ENCODE results near the gene BUD31. TPM values are rescaled to one million over a fixed set of nuclear protein-coding genes. Genes with fewer than 3 reads are reported as not detected.

The BUD31 gene
- total and polyA plus RNA-seq, 4 experiments from 2014 or later, result 60.0 to 175 (median 112) TPM

DNA sequence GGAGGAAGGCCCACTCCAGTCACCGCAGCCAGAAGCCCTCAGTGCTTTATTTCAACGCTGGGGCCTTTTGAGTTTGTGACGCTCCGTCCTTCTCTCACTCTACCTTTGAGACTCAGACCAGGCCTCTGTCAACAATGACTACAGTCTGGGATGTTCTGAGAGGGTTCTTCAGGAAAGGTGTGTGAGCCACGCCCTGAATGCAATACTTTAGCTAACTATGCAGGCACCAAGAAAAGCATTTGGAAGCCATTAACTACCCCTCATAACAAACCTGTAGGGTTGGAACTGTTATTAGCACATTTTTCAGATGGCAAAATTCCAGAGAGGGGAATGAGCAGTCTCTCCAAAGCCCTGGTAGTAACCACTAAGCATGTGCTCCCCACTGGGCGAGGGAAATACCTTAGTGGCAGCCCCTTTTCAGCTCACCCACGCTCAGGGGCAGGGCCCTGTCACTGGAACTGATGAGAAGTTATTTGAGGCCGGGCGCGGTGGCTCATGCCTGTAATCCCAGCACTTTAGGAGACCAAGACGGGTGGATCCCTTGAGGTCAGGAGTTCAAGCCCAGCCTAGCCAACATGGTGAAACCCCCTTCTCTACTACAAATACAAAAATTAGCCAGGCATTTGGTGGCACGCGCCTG, 39.9 kb upstream of the BUD31 start:
- no peak overlapping the region for H3K4me3 Mint-ChIP-seq
- DNase-seq, result no peak
- Histone ChIP-seq H3K36me3 (ENCODE audit: insufficient read depth, low read length) (peaks cover 18% of the 10 kb centered on the region), H3K27ac (ENCODE audit: low read depth, low read length) (no peak overlapping the region), H3K4me1 (ENCODE audit: insufficient read depth, low read length) (peaks cover 2% of the 10 kb centered on the region), H3K27me3 (ENCODE audit: insufficient read depth, low read length) (no peaks in the 10 kb centered on the region), H3K4me3 (ENCODE audit: low read length in 2 of 2) (no peak overlapping the region), H3K9me3 (ENCODE audit: control insufficient read depth in 1 of 2, low read length in 2 of 2) (no peaks in the 10 kb centered on the region)
- peak overlapping the region in 2 of 7 donors; percentile 38 to 57 for H3K27ac Mint-ChIP-seq
- H3K36me3 Mint-ChIP-seq, result peaks cover 12 to 30% of the 10 kb centered on the region in 2 donors
- intact Hi-C loops (cut with micrococcal nuclease), result no loop called here
- no peaks in the 10 kb centered on the region for H3K9me3 Mint-ChIP-seq
- no peaks in the 10 kb centered on the region for H3K27me3 Mint-ChIP-seq
- ChIA-PET CTCF (ENCODE audit: partially characterized antibody) (interaction anchor here (0.9 to 3.0 kb wide), 2 partner anchors 19 to 38 kb away, joined by 3 to 28 read pairs; no protein-coding TSS in a partner anchor), POLR2A (ENCODE audit: partially characterized antibody) (interaction anchor here (0.6 to 1.5 kb wide), 4 partner anchors 11 to 131 kb away, joined by 3 to 4 read pairs (median 4); partner anchors contain the start of gene ZNF394)
- peaks cover 1 to 10% (median 3%) of the 10 kb centered on the region in 4 donors for H3K4me1 Mint-ChIP-seq

DNA sequence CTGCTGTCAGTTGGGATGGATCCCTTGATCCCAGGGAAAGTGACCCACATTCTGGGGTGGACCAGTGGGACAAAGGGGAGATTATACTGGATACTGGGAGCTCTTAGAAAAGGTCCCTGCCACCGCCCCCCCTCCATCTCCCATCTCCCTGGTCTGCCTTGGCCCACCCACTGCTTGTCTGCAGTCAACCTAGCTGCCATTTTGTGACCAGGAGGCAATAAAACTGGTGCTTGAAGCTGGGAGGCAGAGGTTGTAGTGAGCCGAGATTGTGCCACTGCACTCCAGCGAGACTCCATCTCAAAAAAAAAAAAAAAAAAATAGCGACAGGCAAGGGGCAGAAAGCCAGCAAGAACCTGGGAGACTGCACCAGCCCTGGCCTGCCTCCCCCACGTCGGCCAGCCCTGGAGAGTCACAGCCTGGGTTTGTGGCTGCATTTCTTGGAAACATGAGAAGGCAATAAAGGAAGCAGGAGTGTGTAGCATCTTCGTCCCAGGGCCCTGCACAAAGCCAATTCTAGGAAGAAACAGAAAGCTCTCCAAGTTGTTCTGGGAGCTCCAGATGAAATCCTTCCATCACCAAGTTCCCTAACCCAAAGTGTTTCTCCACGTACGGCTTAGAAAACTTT, 38.9 kb upstream of the BUD31 start:
- ChIA-PET POLR2A (ENCODE audit: partially characterized antibody) (interaction anchor here (1.0 to 1.5 kb wide), 4 partner anchors 10 to 130 kb away, joined by 3 to 4 read pairs (median 4); partner anchors contain the start of genes BUD31, PDAP1 and ZNF394), CTCF (ENCODE audit: partially characterized antibody) (interaction anchor here (0.9 to 1.4 kb wide), 3 partner anchors 37 to 46 kb away, joined by 3 read pairs; partner anchors contain the start of genes BUD31 and PDAP1)
- no peak for DNase-seq
- Mint-ChIP-seq H3K36me3 (peaks cover 12 to 24% of the 10 kb centered on the region in 2 donors), H3K27me3 (no peaks in the 10 kb centered on the region), H3K4me1 (peaks cover 2 to 12% (median 3%) of the 10 kb centered on the region in 4 donors), H3K9me3 (no peaks in the 10 kb centered on the region), H3K4me3 (no peak overlapping the region), H3K27ac (peak overlapping the region in 1 of 7 donors; percentile 19)
- Histone ChIP-seq H3K4me3 (ENCODE audit: low read length in 2 of 2) (no peak overlapping the region), H3K36me3 (ENCODE audit: insufficient read depth, low read length) (peaks cover 14% of the 10 kb centered on the region), H3K4me1 (ENCODE audit: insufficient read depth, low read length) (peaks cover 3% of the 10 kb centered on the region), H3K9me3 (ENCODE audit: control insufficient read depth in 1 of 2, low read length in 2 of 2) (no peaks in the 10 kb centered on the region), H3K27ac (ENCODE audit: low read depth, low read length) (no peak overlapping the region), H3K27me3 (ENCODE audit: insufficient read depth, low read length) (no peaks in the 10 kb centered on the region)
- intact Hi-C loops (cut with micrococcal nuclease), result no loop called here

DNA sequence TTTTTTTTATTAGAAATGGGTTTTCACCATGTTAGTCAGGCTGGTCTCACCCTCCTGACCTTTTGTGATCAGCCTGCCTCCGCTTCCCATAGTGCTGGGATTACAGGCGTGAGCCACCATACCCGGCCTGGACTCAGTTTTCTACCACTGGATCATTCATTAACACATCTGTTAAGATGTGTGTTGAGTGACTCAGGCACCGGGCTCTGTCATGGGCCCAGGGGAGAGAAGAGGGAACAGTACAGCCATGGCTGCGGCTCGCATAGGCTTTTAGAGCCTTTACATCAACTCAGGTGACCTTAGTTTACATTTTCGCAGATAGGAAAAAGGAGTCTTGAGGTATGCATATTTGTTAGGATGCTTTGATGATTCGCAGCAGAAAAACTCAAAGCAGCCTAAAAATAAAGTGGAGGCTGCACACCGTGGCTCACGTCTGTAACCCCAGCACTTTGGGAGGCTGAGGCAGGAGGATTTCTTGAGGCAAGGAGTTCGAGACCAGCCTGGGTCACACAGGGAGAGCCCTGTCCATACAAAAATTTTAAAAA, 37.3 kb upstream of the BUD31 start:
- Mint-ChIP-seq H3K36me3 (peaks cover 5 to 20% of the 10 kb centered on the region in 2 donors), H3K4me3 (no peak overlapping the region), H3K9me3 (no peaks in the 10 kb centered on the region), H3K27me3 (no peaks in the 10 kb centered on the region), H3K27ac (peak overlapping the region in 4 of 7 donors; percentile 12 to 67 (median 44)), H3K4me1 (peaks cover 3 to 17% (median 8%) of the 10 kb centered on the region in 4 donors)
- H3K27me3 ChIP-seq (ENCODE audit: insufficient read depth, low read length), result no peaks in the 10 kb centered on the region
- H3K9me3 ChIP-seq (ENCODE audit: control insufficient read depth in 1 of 2, low read length in 2 of 2), result no peaks in the 10 kb centered on the region
- H3K4me1 ChIP-seq (ENCODE audit: insufficient read depth, low read length), result peaks cover 14% of the 10 kb centered on the region
- DNase-seq, result no peak
- H3K4me3 ChIP-seq (ENCODE audit: low read length in 2 of 2), result no peak overlapping the region
- POLR2A ChIA-PET (ENCODE audit: partially characterized antibody), result interaction anchor here (1.1 to 12.5 kb wide), 3 partner anchors 9 to 187 kb away, joined by 4 to 130 read pairs (median 6); partner anchors contain the start of genes BUD31, PDAP1 and ZNF655
- H3K36me3 ChIP-seq (ENCODE audit: insufficient read depth, low read length), result peaks cover 9% of the 10 kb centered on the region
- no peak overlapping the region for H3K27ac ChIP-seq (ENCODE audit: low read depth, low read length)
- CTCF ChIA-PET (ENCODE audit: partially characterized antibody), result interaction anchor here (1.0 to 1.5 kb wide), 2 partner anchors 9 to 15 kb away, joined by 3 to 4 read pairs; no protein-coding TSS in a partner anchor
- intact Hi-C loops (cut with micrococcal nuclease), result no loop called here

DNA sequence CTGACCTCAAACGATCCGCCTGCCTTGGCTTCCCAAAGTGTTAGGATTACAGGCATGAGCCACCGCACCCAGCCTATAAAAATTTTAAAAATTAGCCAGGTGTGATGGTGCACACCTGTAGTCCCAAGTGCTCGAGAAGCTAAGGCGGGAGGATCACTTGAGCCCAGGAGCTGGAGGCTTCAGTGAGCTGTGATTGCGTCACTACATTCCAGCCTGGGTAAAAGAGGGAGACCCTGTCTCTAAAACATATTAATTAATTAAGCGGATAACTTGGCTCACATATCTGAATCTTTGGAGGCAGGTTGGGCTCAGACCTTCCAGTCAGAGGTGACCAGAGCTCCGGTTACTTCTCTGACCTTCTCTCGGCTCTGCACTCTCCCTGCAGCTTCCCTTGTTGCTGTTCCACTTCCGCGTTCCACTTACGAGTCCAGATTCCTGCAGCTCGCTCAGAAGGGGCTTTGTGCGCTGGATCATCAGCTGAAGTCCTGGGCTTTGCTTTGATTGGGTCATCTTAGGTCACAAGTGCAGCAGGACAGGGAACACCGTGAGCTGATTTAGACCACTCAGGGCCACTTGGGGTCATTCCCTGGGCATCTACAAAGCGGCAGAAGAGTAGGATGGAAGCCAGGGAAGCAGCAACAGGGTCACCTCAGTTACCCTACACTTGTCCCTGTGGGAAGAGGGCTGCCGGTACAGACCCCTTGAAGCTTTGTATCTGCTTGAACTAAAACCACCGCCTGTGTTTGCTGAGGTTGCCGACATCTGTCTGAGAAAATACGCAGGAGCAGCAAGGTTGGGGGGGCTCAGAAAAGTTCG, 36.3 kb upstream of the BUD31 start:
- Histone ChIP-seq H3K27ac (ENCODE audit: low read depth, low read length) (no peak overlapping the region), H3K9me3 (ENCODE audit: control insufficient read depth in 1 of 2, low read length in 2 of 2) (no peaks in the 10 kb centered on the region), H3K4me1 (ENCODE audit: insufficient read depth, low read length) (peaks cover 25% of the 10 kb centered on the region), H3K4me3 (ENCODE audit: low read length in 2 of 2) (no peak overlapping the region), H3K36me3 (ENCODE audit: insufficient read depth, low read length) (peaks cover 7% of the 10 kb centered on the region), H3K27me3 (ENCODE audit: insufficient read depth, low read length) (no peaks in the 10 kb centered on the region)
- Mint-ChIP-seq H3K27ac (peak overlapping the region in 6 of 7 donors; percentile 46 to 100 (median 76)), H3K4me1 (peaks cover 6 to 26% (median 14%) of the 10 kb centered on the region in 4 donors), H3K36me3 (peaks cover under 1 to 21% of the 10 kb centered on the region in 2 donors), H3K9me3 (no peaks in the 10 kb centered on the region), H3K4me3 (peak overlapping the region in 7 of 8 donors; percentile 63 to 83 (median 78)), H3K27me3 (no peaks in the 10 kb centered on the region)
- DNase-seq, result no peak
- ChIA-PET CTCF (ENCODE audit: partially characterized antibody) (interaction anchor here (0.6 to 1.5 kb wide), 4 partner anchors 8 to 35 kb away, joined by 3 to 5 read pairs (median 4); no protein-coding TSS in a partner anchor), POLR2A (ENCODE audit: partially characterized antibody) (interaction anchor here (2.1 to 12.5 kb wide), 2 partner anchors 8 to 36 kb away, joined by 6 to 130 read pairs; partner anchors contain the start of genes BUD31 and PDAP1)
- intact Hi-C loops (cut with micrococcal nuclease), result no loop called here

DNA sequence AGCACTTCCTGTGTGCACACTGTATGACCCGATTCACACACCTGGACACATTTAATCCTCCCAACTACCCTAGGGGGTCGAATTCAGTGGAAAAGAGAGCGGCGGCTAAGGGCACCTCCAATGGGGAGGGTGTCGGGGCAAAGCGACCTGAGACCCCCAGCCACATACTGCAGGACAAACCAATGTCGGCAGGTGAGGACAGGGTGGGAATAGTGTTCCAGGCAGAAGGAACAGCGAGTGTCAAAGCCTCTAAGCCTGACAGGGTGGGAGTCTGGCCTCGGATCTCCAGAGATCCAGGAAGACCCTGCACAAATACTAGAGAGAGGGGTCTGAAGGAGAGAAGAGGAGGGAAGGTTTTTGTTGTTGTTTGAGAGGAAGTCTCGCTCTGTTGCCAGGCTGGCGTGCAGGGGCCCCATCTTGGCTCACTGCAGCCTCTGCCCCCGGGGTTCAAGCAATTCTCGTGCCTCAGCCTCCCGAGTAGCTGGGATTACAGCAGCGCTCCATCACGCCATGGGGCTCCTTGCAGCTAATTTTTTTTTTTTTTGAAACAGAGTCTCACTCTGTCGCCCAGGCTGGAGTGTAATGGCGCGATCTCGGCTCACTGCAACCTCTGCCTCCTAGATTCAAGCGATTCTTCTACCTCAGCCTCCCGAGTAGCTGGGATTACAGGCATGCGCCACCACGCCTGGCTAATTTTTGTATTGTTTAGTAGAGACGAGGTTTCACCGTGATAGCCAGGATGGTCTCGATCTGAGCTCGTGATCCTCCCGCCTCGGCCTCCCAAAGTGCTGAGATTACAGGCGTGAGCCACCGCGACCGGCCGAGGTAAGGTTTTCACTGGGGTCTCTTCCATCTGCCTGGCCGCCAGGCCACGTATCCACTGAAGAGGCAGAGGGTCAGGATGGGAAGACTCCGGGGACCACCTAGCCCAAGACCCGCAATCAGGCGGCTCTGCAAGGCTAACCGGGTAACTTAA, 35.4 kb upstream of the BUD31 start:
- Histone ChIP-seq H3K27ac (ENCODE audit: low read depth, low read length) (peak overlapping the region; percentile 87), H3K27me3 (ENCODE audit: insufficient read depth, low read length) (no peaks in the 10 kb centered on the region), H3K36me3 (ENCODE audit: insufficient read depth, low read length) (peaks cover 14% of the 10 kb centered on the region), H3K4me3 (ENCODE audit: low read length in 2 of 2) (peak overlapping the region; percentile 73 to 82), H3K4me1 (ENCODE audit: insufficient read depth, low read length) (peaks cover 34% of the 10 kb centered on the region), H3K9me3 (ENCODE audit: control insufficient read depth in 1 of 2, low read length in 2 of 2) (no peaks in the 10 kb centered on the region)
- Mint-ChIP-seq H3K4me1 (peaks cover 8 to 35% (median 18%) of the 10 kb centered on the region in 4 donors), H3K36me3 (peaks cover 6 to 26% of the 10 kb centered on the region in 2 donors), H3K27ac (peak overlapping the region; percentile 50 to 100 (median 84)), H3K4me3 (peak overlapping the region; percentile 71 to 83 (median 78)), H3K9me3 (no peaks in the 10 kb centered on the region), H3K27me3 (no peaks in the 10 kb centered on the region)
- DNase-seq, result no peak
- CTCF ChIA-PET (ENCODE audit: partially characterized antibody), result interaction anchor here (1.1 to 1.5 kb wide), 6 partner anchors 11 to 34 kb away, joined by 3 to 7 read pairs (median 3); no protein-coding TSS in a partner anchor
- POLR2A ChIA-PET (ENCODE audit: partially characterized antibody), result interaction anchor here (1.1 to 12.5 kb wide), 5 partner anchors 13 to 185 kb away, joined by 4 to 130 read pairs (median 16); partner anchors contain the start of genes ARPC1A, BUD31 and PDAP1
- intact Hi-C loops (cut with micrococcal nuclease), result loop anchor here (2.0 kb wide), 3 partner anchors 19 to 131 kb away; partner anchors contain the start of genes CPSF4, PTCD1 and ZKSCAN5

All from CD4-positive, alpha-beta memory T cell (primary cell).